Thyroid gland (tissue), 4 donors: Measurements from ENCODE around the gene RCAN1. TPM values are rescaled to one million over a fixed set of nuclear protein-coding genes. Genes with fewer than 3 reads are reported as not detected.

ENCODE experiments used
- DNase-seq, 2 donors: peaks; one replicate each; pipeline ENCODE4 v3.0.0-alpha.2; 2019
- H3K27ac ChIP-seq, 3 donors: fragments of 200-600 bp; sonication (generic); 1 replicate in 2 of 3; 2 replicates in 1 of 3; pipeline ENCODE4 v1.5.1; 2016 to 2019; ENCODE audit warnings: mild to moderate bottlenecking in 1 of 3, moderate library complexity in 1 of 3
- H3K27me3 ChIP-seq: fragments of 200-600 bp; sonication (generic); one replicate; pipeline ENCODE4 v1.5.1; 2019
- H3K36me3 ChIP-seq, 2 donors: fragments of 200-600 bp; sonication (generic); one replicate each; pipeline ENCODE4 v1.5.1; 2016 to 2019
- H3K4me1 ChIP-seq, 2 donors: fragments of 200-600 bp; sonication (generic); one replicate each; pipeline ENCODE4 v1.5.1; 2017 to 2019
- H3K4me3 ChIP-seq, 3 donors: fragments of 200-600 bp; sonication (generic); replicated peaks in 1 of 3; 1 replicate in 2 of 3; 2 replicates in 1 of 3; pipeline ENCODE4 v1.5.1; 2016; ENCODE audit warnings: mild to moderate bottlenecking in 1 of 3
- H3K9me3 ChIP-seq: fragments of 200-600 bp; sonication (generic); one replicate; pipeline ENCODE4 v1.5.1; 2017
- CTCF ChIP-seq, 6 experiments: fragments of 200-600 bp in 3 of 6; fragments of 450-650 bp in 3 of 6; sonication (generic) in 3 of 6; IDR thresholded peaks; one replicate each; pipeline ENCODE4 v1.5.1; 2016 to 2019; ENCODE audit warnings: antibody characterized with exemption in 6 of 6, mild to moderate bottlenecking in 2 of 6, inconsistent platforms in 1 of 6, moderate library complexity in 1 of 6
- POLR2A ChIP-seq, 2 donors: fragments of 450-650 bp; IDR thresholded peaks; one replicate each; pipeline ENCODE4 v1.6.1; 2017; ENCODE audit warnings: antibody characterized with exemption in 2 of 2, mild to moderate bottlenecking in 2 of 2, moderate library complexity in 1 of 2
- WGBS, 2 donors: methylation state at CpG; one replicate each; pipeline ENCODE4 v1.1.5; 2017; 5-methylcytosine and 5-hydroxymethylcytosine counted together
- intact Hi-C: fragments of 100-400 bp; cut with DNase I; formaldehyde crosslinking; loops from one replicate; pipeline ENCODE4 v1.15.1; 2023
- total RNA-seq, 4 donors: library from RNA; depleted of rRNA; stranded (reverse); fragments of >200 nt; gene quantifications; one replicate each; pipeline ENCODE4 v1.2.3, GENCODE V29; 2016

RCAN1 gene
- total RNA-seq, 4 donors from 2014 or later = 24.5 to 32.7 (median 29.0) TPM

GRCh38 chr21:34649400-34649799, 34.5 kb upstream of the RCAN1 start:
- Histone ChIP-seq H3K27me3 (no peaks in the 10 kb centered on the region), H3K4me3 (no peak overlapping the region), H3K4me1 (peaks cover 3% of the 10 kb centered on the region in 2 donors), H3K36me3 (no peaks in the 10 kb centered on the region), H3K9me3 (no peaks in the 10 kb centered on the region), H3K27ac (no peak overlapping the region)
- no peak for DNase-seq
- intact Hi-C loops = no loop called here
- 92 to 94% methylated on average over 3 of the region's 3 CpGs for WGBS, 2 donors
- TF ChIP-seq CTCF (IDR thresholded peaks at IDR 0.05) (no peak), POLR2A (IDR thresholded peaks at IDR 0.05) (no peak)

- Histone ChIP-seq H3K27ac (no peak overlapping the region), H3K4me3 (no peak overlapping the region), H3K36me3 (no peaks in the 10 kb centered on the region), H3K9me3 (no peaks in the 10 kb centered on the region), H3K27me3 (no peaks in the 10 kb centered on the region), H3K4me1 (peaks cover 4% of the 10 kb centered on the region in 2 donors)
- intact Hi-C loops = no loop called here
- 71 to 72% methylated on average over 6 of the region's 6 CpGs for WGBS, 2 donors
- no peak for DNase-seq
- TF ChIP-seq CTCF (IDR thresholded peaks at IDR 0.05) (no peak), POLR2A (IDR thresholded peaks at IDR 0.05) (no peak)
Measured at GRCh38 chr21:34648739-34649297, 33.9 kb upstream of the RCAN1 start.

- no peaks in the 10 kb centered on the region for H3K27me3 ChIP-seq
- H3K4me1 ChIP-seq = peaks cover 4% of the 10 kb centered on the region in 2 donors
- no peak for DNase-seq
- H3K9me3 ChIP-seq = no peaks in the 10 kb centered on the region
- H3K27ac ChIP-seq = no peak overlapping the region
- H3K36me3 ChIP-seq = no peaks in the 10 kb centered on the region
- 52 to 83% methylated on average over 6 of the region's 6 CpGs for WGBS, 2 donors
- TF ChIP-seq POLR2A (IDR thresholded peaks at IDR 0.05) (no peak), CTCF (IDR thresholded peaks at IDR 0.05) (no peak)
- no peak overlapping the region for H3K4me3 ChIP-seq
- intact Hi-C loops = no loop called here
Measured at GRCh38 chr21:34647555-34647954, 32.6 kb upstream of the RCAN1 start.

- no peaks in the 10 kb centered on the region for H3K27me3 ChIP-seq
- intact Hi-C loops = no loop called here
- WGBS, 2 donors = 34 to 43% methylated on average over 4 of the region's 4 CpGs
Measured at GRCh38 chr21:34644825-34645224, 29.9 kb upstream of the RCAN1 start.

More at GRCh38 chr21:34644825-34645224, 29.9 kb upstream of the RCAN1 start:
- DNase-seq = peak; percentile 74 to 83
- no peaks in the 10 kb centered on the region for H3K9me3 ChIP-seq
- H3K4me3 ChIP-seq = no peak overlapping the region
- TF ChIP-seq POLR2A (IDR thresholded peaks at IDR 0.05) (no peak), CTCF (IDR thresholded peaks at IDR 0.05) (no peak)
- peak overlapping the region; percentile 11 to 67 (median 65) for H3K27ac ChIP-seq
- peaks cover 4 to 12% of the 10 kb centered on the region in 2 donors for H3K4me1 ChIP-seq
- H3K36me3 ChIP-seq = no peaks in the 10 kb centered on the region
